ENCODE measurements around the gene COA6.

DNA sequence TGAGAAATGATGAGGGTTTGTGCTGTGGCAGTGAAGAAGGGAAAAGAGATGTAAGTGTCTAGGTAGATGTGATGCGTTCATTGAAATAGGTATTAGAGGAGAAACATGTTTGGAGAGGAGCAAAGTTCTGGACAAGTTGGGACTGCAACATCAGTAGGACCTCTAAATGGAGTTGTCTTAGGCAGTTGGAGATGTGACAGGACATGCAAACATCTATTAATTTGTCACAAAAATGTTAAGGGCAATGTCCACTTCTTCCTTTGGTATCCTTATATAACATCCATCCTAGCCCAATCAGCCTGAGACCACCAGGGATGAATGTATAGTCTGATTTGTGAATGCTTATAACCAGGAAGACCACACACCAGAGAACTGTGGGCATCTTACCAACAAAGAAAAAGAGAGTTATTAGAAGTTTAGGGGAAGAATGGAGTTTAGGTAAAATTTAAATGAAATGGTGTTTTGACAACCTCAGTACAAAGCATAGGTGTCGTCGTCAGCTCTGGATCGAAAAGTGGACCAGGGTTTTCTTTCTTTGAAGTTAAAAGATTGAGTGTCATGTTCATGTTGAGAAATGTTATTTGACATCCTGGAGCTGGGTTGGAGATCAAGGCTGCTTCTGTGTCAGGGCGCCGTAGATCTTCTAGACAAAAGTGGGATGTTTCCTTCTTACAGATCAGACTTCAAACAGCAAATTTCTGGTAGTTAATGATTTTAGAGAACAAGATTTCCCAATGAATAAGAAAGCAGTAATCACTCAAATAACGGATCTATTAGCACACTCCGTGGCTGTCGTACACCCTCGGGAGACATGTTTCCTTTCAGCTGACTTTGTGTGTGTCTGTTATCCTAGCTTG lies 8.7 kb downstream of the COA6 start:
- TF ChIP-seq CTCF (IDR thresholded peaks at IDR 0.05; ENCODE audit: insufficient read depth, low read length, poor library complexity, severe bottlenecking): no peak
- no peak for TF ChIP-seq EZH2phosphoT487 (conservative IDR thresholded peaks at IDR 0.05; ENCODE audit: low read length)

Measured in SU-DHL-6 (cell line).